SU-DHL-6 (cell line): Measurements from ENCODE around the gene COL6A2.

Experiments
- EZH2phosphoT487 ChIP-seq: fragments of 200-600 bp; sonication (generic), shearing (Covaris generic); conservative IDR thresholded peaks from 2 replicates; pipeline ENCODE4 v1.6.1; 2018; ENCODE audit warnings: mild to moderate bottlenecking, antibody characterized with exemption, low read length, moderate library complexity, mixed read lengths
- TF ChIP-seq, protein P1 (sequence below): fragments of 200-600 bp; sonication (generic); IDR thresholded peaks from one replicate; pipeline ENCODE4 v1.5.1; 2017; ENCODE audit warnings: antibody characterized with exemption, mild to moderate bottlenecking, low read length, moderate library complexity; ENCODE audit not compliant: insufficient read depth, poor library complexity, severe bottlenecking

DNA sequence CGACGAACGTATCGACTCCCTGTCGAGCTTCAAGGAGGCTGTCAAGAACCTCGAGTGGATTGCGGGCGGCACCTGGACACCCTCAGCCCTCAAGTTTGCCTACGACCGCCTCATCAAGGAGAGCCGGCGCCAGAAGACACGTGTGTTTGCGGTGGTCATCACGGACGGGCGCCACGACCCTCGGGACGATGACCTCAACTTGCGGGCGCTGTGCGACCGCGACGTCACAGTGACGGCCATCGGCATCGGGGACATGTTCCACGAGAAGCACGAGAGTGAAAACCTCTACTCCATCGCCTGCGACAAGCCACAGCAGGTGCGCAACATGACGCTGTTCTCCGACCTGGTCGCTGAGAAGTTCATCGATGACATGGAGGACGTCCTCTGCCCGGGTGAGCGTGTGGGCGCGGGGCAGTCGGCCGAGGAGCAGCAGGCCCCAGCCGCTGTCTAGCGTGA is 28.0 kb downstream of the COL6A2 start:
- TF ChIP-seq, protein P1, sequence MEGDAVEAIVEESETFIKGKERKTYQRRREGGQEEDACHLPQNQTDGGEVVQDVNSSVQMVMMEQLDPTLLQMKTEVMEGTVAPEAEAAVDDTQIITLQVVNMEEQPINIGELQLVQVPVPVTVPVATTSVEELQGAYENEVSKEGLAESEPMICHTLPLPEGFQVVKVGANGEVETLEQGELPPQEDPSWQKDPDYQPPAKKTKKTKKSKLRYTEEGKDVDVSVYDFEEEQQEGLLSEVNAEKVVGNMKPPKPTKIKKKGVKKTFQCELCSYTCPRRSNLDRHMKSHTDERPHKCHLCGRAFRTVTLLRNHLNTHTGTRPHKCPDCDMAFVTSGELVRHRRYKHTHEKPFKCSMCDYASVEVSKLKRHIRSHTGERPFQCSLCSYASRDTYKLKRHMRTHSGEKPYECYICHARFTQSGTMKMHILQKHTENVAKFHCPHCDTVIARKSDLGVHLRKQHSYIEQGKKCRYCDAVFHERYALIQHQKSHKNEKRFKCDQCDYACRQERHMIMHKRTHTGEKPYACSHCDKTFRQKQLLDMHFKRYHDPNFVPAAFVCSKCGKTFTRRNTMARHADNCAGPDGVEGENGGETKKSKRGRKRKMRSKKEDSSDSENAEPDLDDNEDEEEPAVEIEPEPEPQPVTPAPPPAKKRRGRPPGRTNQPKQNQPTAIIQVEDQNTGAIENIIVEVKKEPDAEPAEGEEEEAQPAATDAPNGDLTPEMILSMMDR = no peak
- no peak for TF ChIP-seq EZH2phosphoT487
